ENCODE measurements around the gene ARHGAP19.

ARHGAP19 gene

DNA sequence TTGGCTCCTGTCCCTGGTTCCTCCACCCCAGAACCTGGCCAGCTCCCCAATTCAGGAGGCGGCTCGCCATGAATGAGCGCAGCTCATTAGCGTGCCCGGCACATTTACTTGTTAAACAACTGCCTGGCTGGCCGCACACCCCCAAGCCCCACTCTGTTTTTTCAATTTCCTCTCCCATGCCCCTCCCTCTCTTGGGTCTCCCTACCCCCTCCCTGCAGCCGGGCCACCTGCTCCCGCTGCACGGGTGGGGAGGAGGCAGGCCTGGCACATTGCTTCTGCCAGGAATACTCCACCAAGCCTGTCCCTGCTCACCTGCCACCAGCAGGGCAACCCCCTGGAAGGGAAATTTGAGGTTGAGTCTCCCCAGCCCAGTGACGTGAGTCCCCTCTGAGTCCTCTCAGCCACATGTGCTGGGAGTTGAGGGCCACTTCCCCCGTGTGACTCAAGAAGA is 104.2 kb downstream of the ARHGAP19 start:
- no peak for DNase-seq

DNA sequence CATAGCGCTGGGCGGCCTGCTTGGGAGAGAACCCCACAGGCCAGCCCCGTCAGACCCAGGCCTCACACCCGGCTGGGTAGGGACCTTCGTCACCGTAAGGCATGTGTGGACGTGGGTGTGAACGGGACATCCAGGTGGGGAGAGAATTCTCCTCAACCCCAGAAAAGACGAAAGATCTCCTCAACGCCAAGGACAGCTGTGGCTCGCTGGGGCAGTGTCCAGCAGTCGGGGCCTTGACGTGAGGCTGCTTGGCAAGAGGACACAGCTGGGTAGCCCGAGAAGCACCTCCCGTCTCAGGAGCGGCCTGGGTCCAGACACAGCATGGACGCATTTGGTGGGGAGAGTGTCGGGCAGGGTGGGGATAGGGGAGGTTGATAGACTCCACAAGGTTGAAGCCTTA is 105.5 kb downstream of the ARHGAP19 start:
- no peak for DNase-seq

DNA sequence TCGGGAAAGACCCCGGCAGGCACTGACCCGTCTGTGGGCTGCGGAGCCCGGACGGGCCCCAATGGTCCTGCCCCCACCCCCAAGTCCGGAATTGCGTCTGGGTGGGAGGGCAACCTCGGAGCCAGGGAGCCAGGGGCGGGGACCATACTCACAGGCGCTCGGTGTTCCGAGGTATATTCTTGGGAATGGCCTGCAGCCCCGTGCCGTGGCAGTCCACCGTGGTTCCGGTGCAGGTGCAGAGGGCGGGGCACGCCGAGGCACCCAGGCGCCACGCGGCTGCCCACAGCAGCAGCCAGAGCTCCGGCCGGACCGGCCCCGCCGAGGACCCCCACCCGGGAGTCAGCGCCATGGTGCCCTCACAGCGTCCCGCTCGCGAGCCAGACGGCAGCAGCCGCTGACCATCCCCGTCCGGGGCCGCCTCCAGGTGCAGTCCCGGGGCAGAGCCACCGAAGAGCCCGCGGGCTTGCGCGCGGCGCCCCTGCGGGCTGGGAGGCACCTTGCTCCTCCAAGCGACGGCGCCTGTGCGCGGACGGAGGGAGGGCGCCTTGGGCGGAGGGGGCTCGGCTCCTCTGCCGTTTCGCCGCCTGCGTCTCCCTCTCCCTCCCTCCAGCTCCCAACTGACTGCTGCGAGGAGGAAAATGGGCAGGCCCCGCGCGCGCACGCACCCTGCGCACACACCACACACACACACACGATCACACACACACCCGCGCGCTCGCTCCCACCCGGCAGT is 106.9 kb downstream of the ARHGAP19 start, which contains the start of gene SLIT1:
Gene SLIT1 (minus strand): TSS at position 634 of the 733 bp plus-strand sequence. CDS start 285 bp downstream, at position 349.
- no peak for DNase-seq

DNA sequence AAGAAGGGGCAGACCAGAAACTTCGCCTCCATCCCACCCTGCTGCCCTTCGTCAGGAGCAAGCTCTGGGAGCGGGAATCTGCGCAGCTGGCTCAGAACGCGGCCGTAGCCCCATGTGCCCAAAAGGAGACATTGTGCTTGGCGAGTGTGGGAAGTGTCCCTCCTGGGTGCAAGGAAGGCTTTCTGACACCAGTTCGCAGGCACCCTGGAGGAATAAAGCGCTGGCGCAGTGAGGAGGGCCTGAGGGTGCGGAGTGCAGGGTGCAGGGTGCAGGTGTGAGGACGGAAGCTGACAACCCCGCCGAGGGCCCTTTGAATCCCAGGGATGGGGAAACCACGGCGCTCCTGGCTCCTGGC is 107.5 kb downstream of the ARHGAP19 start:
- DNase-seq, result no peak

DNA sequence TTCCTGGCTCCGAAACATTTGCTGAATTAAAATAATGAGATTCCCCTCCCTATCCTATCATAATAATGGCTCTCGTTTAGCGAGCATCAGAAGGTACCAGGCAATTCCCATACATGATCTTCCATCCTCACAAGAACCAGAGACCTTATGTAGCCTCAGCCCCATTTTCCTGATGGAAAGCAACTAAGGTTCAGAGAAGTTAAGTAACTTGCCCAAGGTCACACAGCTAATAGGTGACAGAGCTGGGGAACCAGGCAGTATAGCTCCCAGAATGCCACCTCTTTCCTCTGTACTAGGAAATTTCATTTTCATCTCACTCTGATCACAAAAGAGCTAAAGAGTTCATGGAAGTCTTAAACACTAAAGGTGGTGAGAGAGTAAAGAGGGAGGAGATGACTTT is 109.1 kb downstream of the ARHGAP19 start:
- DNase-seq, result no peak

DNA sequence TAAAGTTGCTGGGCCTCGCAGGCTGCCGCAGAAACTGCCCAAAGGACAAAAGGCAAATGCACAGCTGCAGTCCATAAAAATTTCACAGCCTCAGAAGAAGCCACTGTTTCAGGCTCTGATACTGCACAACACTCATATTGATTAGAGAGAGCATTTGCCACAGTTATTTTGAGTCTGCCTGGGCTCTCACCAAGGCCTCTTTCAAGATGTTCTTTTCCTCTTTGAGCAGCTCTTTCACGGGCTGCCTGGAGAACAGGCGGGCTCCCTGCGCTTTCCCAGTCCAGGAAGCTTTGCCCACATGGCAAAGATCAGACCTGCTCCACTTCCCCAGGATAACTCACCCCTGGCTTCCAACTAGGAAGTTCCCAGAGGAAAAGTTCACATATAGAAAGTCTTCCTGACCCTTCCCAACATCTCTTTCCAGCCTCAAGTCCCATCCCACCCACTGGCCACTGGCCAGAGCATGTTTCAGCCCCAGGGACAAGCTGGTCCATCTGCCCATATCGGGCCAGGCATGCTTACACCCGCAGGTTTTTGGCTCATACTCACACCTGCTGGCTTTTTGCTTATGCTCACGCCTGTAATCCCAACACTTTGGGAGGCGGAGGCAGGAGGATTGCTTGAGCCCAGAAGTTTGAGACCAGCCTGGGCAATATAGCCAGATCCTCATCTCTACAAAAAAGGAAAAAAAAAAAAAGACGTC is 110.0 kb downstream of the ARHGAP19 start:
- no peak for DNase-seq

DNA sequence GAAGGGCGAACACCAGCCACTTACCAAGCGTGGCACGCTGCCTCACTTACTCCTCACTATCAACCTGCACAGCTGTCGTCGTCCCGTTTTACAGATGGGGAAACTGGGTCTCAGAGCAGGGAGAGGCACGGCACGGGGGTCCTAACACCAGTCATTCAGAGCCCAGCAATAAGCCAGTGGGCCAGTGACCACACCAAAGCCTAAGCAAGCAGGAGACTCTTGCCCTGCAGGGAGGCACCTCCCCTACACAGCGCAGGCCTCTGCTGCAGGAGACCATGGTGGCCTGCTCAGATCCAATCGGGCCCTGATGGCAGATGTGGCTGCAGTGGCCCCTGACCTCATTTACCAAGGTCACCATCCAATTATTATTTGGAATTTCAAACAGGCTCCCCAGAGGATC is 111.5 kb downstream of the ARHGAP19 start:
- DNase-seq, result no peak

DNA sequence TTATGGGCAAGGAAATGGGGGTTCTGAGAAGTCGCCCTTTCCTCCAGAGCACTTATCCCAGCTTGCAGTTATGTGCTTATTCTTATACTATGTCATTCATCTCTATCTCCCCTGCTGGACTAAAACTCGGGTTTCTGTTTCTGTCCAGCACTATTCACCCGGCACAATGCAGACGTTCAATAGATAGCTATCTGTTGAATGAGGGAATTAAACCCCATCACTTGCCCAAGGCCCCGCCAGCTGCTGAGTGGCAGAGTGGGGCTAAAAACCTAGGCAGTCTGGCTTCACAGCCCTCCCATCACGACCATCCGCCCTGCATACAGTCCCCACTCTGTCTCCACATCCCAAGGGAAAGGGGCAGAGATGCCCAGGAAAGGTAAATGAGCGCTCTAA is 112.1 kb downstream of the ARHGAP19 start:
- DNase-seq, result no peak

DNA sequence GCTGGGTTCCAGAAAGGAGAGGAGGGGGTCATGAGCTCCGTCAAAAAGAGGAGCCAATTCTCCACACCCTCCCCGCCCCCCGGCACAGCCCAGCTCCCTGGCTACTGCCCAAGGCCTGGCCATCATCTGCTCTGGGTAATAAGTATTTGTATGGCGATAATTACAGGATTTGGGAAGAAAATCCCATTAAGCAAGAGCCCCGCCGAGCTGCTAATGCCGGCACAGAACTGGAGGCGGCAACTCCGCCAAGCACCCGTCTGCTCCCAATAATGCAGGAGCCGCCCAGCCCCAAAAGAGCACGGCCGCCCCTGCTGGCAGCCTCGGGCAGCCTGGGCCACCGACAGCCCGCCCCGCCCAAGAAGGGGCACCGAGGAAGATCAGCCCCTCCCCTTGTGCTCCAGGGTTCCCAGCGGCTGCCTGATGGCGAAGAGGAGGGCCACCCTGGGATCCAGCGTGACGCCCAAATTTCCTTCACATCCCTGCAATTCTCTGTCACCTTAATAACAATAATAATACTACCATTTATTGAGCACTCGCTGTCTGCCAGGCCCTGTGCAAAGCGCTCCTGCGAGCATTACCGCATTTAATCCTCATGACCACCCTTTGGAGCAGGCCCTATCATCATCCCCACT is 112.6 kb downstream of the ARHGAP19 start:
- DNase-seq, result no peak

DNA sequence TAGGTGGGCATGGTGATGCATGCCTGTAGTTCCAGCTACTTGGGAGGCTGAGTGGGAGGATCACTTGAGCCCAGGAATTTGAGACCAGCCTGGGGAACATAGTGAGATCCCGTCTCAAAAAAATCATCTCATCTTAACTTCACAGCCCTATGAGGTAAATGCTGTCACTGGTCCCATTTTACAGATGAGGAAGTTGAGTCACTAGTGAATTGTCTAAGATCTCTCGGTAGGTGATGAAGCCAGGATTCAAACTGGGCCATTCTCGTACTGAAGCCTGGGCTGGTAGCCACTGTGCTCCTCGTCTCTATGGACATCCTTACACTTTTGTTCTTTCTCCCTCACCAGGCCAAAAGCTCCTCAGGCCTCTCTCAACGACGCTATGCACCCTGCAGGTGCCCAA is 113.1 kb downstream of the ARHGAP19 start:
- DNase-seq, result no peak

DNA sequence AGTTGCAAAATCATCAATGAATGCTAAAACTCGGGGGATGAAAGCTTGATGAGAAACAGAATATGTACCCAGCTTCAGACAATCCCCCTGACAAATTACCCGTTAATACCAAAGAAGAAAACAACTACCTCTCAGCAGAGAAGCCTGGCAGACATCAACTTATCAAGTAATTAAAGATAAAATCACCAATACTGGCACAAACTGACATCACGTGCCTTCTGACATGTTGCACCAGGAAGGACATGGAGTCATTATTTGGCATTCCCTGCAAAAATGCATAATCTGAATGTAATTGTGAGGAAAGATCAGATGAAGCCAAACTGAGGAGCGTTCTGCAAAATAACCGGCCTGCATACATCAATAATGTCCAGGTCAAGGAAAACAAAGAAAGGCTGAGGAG is 114.4 kb downstream of the ARHGAP19 start:
- no peak for DNase-seq

DNA sequence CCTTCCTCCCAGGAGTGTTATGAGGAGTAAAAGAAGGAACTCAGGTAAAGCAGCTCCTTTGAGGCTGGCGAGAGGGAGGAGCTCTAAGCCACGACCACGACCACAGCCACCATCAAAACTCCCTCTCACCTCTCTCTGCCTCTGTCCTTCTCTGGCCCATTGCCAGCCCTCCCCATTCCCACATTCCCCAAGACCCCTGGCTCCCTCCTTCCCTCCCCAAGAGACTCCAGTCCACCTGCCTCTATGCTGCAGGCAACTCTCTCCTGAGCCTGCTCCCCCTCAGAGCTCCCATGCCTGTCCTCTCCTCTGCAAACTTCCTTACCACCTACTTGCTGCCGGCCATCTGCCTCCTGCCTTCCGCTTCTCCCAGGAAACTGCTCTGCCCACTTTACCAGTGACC is 116.2 kb downstream of the ARHGAP19 start:
- DNase-seq, result no peak

DNA sequence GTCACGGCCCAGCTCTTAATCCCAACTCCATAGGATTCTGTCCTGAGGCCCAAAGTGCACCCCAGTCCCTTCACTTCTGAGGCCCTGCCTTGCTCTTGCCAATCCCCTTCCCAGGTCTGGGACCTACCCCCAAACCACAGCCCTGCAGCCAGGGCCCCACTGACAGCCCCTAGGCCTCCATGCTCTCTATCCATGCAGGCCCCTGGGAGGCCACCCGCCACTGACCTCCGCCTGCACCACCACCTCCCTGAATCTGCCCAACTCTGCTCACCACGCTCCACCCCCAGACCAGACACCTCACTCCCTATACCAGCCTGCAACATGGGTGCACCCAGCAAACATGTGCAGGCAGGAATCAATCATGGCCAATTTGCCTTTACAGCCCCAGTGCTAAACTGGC is 116.9 kb downstream of the ARHGAP19 start:
- no peak for DNase-seq

DNA sequence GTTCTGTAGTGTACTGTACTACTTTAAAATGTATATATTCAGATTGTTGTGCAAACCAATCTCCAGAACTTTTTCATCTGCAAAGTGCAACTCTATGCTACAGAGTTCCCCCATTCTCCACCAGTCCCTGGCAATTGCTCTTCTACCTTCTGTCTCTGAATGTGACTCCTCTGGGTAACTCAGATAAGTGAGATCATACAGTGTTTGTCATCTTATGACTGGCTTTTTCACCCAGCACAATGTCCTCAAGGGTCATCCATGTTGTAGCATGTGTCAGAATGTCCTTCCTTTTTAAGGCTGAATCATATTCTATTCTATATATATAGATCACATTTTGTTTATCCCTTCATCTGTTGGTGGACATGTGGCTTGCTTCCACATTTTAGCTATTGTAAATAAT is 117.5 kb downstream of the ARHGAP19 start:
- no peak for DNase-seq

DNA sequence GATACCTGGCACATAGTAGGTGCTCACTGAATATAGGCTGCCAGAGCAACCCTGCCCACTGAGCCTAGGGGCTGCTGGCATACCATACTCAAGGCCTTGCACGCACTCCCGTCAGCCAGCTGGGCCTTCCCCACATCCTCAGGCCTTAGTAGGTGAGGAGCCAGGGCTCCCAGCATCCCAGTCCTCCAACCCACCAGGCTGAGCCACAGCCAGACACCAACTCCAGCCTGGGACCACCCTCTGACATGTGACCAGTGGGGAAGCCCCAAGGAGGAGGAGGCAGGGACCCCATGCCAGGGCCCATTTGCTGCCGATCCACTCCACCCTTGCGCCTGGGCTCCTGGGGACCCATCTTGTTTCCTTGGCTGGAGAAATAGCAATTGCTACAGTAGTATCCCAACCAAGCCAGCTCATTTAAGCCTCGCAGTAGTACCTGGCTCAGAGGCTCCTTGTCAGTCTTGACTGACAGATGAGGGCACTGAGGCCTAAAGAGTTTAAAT is 118.1 kb downstream of the ARHGAP19 start:
- DNase-seq, result no peak

DNA sequence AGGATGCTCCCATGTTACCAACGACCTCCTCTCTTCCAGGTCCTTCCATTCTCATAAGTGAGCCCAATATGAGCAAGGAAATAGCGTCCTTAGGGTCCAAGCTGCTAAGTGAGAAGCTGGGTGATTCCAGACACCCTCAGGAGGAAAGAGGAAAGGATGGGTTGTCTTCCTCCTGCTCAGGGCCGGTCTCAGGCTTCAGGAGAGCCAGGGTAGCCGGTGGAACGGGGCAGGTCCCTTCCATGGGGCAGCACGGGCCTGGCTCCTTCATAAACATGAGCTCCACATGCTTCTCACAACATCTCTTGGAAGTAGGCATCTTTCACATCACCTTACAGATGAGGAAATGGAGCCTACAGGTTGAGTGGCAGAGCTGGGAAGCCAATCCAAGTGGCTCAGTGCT is 119.4 kb downstream of the ARHGAP19 start:
- no peak for DNase-seq

Data from kidney glomerular epithelial cell (primary cell).